GM12874 (cell line): ENCODE measurements around the gene CENPO.

Source experiments
- CTCF ChIP-seq: IDR thresholded peaks from 2 replicates; pipeline ENCODE4 v1.5.1; 2011; ENCODE audit warnings: low read depth, mild to moderate bottlenecking, control low read depth, low read length, moderate library complexity; ENCODE audit not compliant: insufficient read depth

The CENPO gene

GRCh38 chr2:24815171-24815570, 21.9 kb downstream of the CENPO start:
- no peak for TF ChIP-seq CTCF

- TF ChIP-seq CTCF = no peak
Observed at GRCh38 chr2:24816404-24816803, 23.2 kb downstream of the CENPO start.

- TF ChIP-seq CTCF = no peak
Observed at GRCh38 chr2:24816884-24817283, 23.7 kb downstream of the CENPO start.

GRCh38 chr2:24818721-24819167, 25.5 kb downstream of the CENPO start:
- TF ChIP-seq CTCF = no peak

- no peak for TF ChIP-seq CTCF
Observed at GRCh38 chr2:24819442-24820174, 26.4 kb downstream of the CENPO start.

- TF ChIP-seq CTCF = no peak
Observed at GRCh38 chr2:24820175-24820513, 26.9 kb downstream of the CENPO start.

- no peak for TF ChIP-seq CTCF
Observed at GRCh38 chr2:24820598-24821432, 27.6 kb downstream of the CENPO start.
